Astrocyte (in vitro differentiated cells and primary cell): ENCODE results near the gene GPR42. TPM values are rescaled to one million over a fixed set of nuclear protein-coding genes. Genes with fewer than 3 reads are reported as not detected.

Experiments
- DNase-seq: peaks from one replicate; pipeline ENCODE4 v3.0.0-alpha.2; 2010; ENCODE audit warnings: low read depth
- FAIRE-seq: peaks from 2 replicates; lab custom pipeline; 2011; peaks lifted over from hg19 to GRCh38; lab: Jason Lieb, UNC
- H2AFZ ChIP-seq: 2 replicates; pipeline ENCODE4 v1.6.0; 2012; ENCODE audit warnings: low read depth, low read length, inconsistent platforms
- H3K27ac ChIP-seq: 2 replicates; pipeline ENCODE4 v1.5.1; 2011; ENCODE audit warnings: low read depth, low read length, inconsistent platforms
- H3K27me3 ChIP-seq: 2 replicates; pipeline ENCODE4 v1.6.0; 2011; ENCODE audit warnings: low read length, inconsistent platforms; ENCODE audit not compliant: insufficient read depth
- H3K36me3 ChIP-seq: 2 replicates; pipeline ENCODE4 v1.5.1; 2011; ENCODE audit warnings: low read length, inconsistent platforms; ENCODE audit not compliant: insufficient read depth
- H3K4me1 ChIP-seq: 2 replicates; pipeline ENCODE4 v1.5.1; 2011; ENCODE audit warnings: low read length, inconsistent platforms; ENCODE audit not compliant: insufficient read depth
- H3K4me2 ChIP-seq: 2 replicates; pipeline ENCODE4 v1.6.0; 2012; ENCODE audit warnings: low read length, inconsistent platforms
- H3K4me3 ChIP-seq: 2 replicates; pipeline ENCODE4 v1.5.1; 2011; ENCODE audit warnings: low read depth, mild to moderate bottlenecking, low read length, inconsistent platforms; ENCODE audit not compliant: insufficient read depth
- H3K79me2 ChIP-seq: 2 replicates; pipeline ENCODE4 v1.6.0; 2012; ENCODE audit warnings: mild to moderate bottlenecking, low read length, inconsistent platforms; ENCODE audit not compliant: insufficient read depth
- H3K9ac ChIP-seq: 2 replicates; pipeline ENCODE4 v1.6.0; 2012; ENCODE audit warnings: mild to moderate bottlenecking, low read length, inconsistent platforms
- H3K9me3 ChIP-seq: 2 replicates; pipeline ENCODE4 v1.5.1; 2012; ENCODE audit warnings: low read depth, mild to moderate bottlenecking, low read length, inconsistent platforms; ENCODE audit not compliant: insufficient read depth
- H4K20me1 ChIP-seq: 2 replicates; pipeline ENCODE4 v1.6.0; 2012; ENCODE audit warnings: low read length, inconsistent platforms; ENCODE audit not compliant: insufficient read depth
- H3K27ac Mint-ChIP-seq: one replicate; pipeline ENCODE4 v1.8.0; 2021; ENCODE audit warnings: mild to moderate bottlenecking, mixed read lengths; ENCODE audit not compliant: unreplicated experiment
- H3K27me3 Mint-ChIP-seq: one replicate; pipeline ENCODE4 v1.8.0; 2021; ENCODE audit warnings: low read depth, mixed read lengths; ENCODE audit not compliant: unreplicated experiment
- H3K36me3 Mint-ChIP-seq: one replicate; pipeline ENCODE4 v1.8.0; 2021; ENCODE audit warnings: low read depth, mixed read lengths; ENCODE audit not compliant: unreplicated experiment
- H3K4me1 Mint-ChIP-seq: one replicate; pipeline ENCODE4 v1.8.0; 2021; ENCODE audit warnings: low read depth, mixed read lengths; ENCODE audit not compliant: unreplicated experiment
- H3K4me3 Mint-ChIP-seq: one replicate; pipeline ENCODE4 v1.8.0; 2021; ENCODE audit warnings: mild to moderate bottlenecking, moderate library complexity, mixed read lengths; ENCODE audit not compliant: unreplicated experiment
- H3K9me3 Mint-ChIP-seq: one replicate; pipeline ENCODE4 v1.8.0; 2021; ENCODE audit warnings: mild to moderate bottlenecking, mixed read lengths; ENCODE audit not compliant: unreplicated experiment
- EZH2 ChIP-seq: IDR thresholded peaks from 2 replicates; pipeline ENCODE4 v1.6.1; 2012; ENCODE audit warnings: mild to moderate bottlenecking, low read length, inconsistent platforms; ENCODE audit not compliant: insufficient read depth
- total RNA-seq: library from RNA; stranded (reverse); gene quantifications from 2 replicates; pipeline ENCODE4 v1.2.1, GENCODE V29; 2021
- TF ChIP-seq, protein P1 (sequence below): IDR thresholded peaks from 2 replicates; pipeline ENCODE4 v1.5.1; 2011; ENCODE audit warnings: low read depth, mild to moderate bottlenecking, inconsistent platforms, low read length, moderate library complexity; ENCODE audit not compliant: insufficient read depth

GPR42 gene
- total RNA-seq, 1 donor from 2014 or later: not detected

- no peaks in the 10 kb centered on the region for H3K79me2 ChIP-seq
- H2AFZ ChIP-seq: no peak overlapping the region
- Mint-ChIP-seq H3K4me3 (no peak overlapping the region), H3K9me3 (no peaks in the 10 kb centered on the region), H3K27ac (no peak overlapping the region), H3K27me3 (peaks cover 44% of the 10 kb centered on the region), H3K36me3 (no peaks in the 10 kb centered on the region), H3K4me1 (peaks cover 3% of the 10 kb centered on the region)
- H3K36me3 ChIP-seq: no peaks in the 10 kb centered on the region
- DNase-seq (no peak), FAIRE-seq (no peak)
- no peak overlapping the region for H3K27ac ChIP-seq
- H4K20me1 ChIP-seq: no peaks in the 10 kb centered on the region
- H3K4me1 ChIP-seq: no peaks in the 10 kb centered on the region
- TF ChIP-seq, protein P1, sequence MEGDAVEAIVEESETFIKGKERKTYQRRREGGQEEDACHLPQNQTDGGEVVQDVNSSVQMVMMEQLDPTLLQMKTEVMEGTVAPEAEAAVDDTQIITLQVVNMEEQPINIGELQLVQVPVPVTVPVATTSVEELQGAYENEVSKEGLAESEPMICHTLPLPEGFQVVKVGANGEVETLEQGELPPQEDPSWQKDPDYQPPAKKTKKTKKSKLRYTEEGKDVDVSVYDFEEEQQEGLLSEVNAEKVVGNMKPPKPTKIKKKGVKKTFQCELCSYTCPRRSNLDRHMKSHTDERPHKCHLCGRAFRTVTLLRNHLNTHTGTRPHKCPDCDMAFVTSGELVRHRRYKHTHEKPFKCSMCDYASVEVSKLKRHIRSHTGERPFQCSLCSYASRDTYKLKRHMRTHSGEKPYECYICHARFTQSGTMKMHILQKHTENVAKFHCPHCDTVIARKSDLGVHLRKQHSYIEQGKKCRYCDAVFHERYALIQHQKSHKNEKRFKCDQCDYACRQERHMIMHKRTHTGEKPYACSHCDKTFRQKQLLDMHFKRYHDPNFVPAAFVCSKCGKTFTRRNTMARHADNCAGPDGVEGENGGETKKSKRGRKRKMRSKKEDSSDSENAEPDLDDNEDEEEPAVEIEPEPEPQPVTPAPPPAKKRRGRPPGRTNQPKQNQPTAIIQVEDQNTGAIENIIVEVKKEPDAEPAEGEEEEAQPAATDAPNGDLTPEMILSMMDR: no peak
- no peak for TF ChIP-seq EZH2
- no peaks in the 10 kb centered on the region for H3K9me3 ChIP-seq
- no peak overlapping the region for H3K4me3 ChIP-seq
- H3K9ac ChIP-seq: no peak overlapping the region
- peaks cover 3% of the 10 kb centered on the region for H3K27me3 ChIP-seq
- no peak overlapping the region for H3K4me2 ChIP-seq
Measured at GRCh38 chr19:35350591-35350990, 20.3 kb upstream of the GPR42 start.

DNA sequence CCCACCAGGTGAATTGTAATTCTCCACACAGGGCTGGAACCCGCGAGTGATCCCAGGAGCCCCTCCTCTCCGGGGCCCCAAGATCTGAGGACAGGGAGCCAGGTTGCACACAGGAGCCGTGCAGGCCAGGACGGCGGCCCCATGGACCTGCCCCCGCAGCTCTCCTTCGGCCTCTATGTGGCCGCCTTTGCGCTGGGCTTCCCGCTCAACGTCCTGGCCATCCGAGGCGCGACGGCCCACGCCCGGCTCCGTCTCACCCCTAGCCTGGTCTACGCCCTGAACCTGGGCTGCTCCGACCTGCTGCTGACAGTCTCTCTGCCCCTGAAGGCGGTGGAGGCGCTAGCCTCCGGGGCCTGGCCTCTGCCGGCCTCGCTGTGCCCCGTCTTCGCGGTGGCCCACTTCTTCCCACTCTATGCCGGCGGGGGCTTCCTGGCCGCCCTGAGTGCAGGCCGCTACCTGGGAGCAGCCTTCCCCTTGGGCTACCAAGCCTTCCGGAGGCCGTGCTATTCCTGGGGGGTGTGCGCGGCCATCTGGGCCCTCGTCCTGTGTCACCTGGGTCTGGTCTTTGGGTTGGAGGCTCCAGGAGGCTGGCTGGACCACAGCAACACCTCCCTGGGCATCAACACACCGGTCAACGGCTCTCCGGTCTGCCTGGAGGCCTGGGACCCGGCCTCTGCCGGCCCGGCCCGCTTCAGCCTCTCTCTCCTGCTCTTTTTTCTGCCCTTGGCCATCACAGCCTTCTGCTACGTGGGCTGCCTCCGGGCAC lies 19.3 kb upstream of the GPR42 start:
- H3K27ac Mint-ChIP-seq: no peak overlapping the region
- no peaks in the 10 kb centered on the region for H3K79me2 ChIP-seq
- TF ChIP-seq, protein P1: no peak
- TF ChIP-seq EZH2: no peak
- no peaks in the 10 kb centered on the region for H3K9me3 Mint-ChIP-seq
- H3K9me3 ChIP-seq: no peaks in the 10 kb centered on the region
- H2AFZ ChIP-seq: no peak overlapping the region
- no peak overlapping the region for H3K4me3 ChIP-seq
- no peaks in the 10 kb centered on the region for H3K36me3 ChIP-seq
- peaks cover 43% of the 10 kb centered on the region for H3K27me3 Mint-ChIP-seq
- H3K4me1 ChIP-seq: no peaks in the 10 kb centered on the region
- no peaks in the 10 kb centered on the region for H4K20me1 ChIP-seq
- H3K27ac ChIP-seq: no peak overlapping the region
- H3K4me1 Mint-ChIP-seq: peaks cover 3% of the 10 kb centered on the region
- no peak overlapping the region for H3K4me3 Mint-ChIP-seq
- DNase-seq: no peak
- H3K9ac ChIP-seq: no peak overlapping the region
- H3K36me3 Mint-ChIP-seq: no peaks in the 10 kb centered on the region
- FAIRE-seq: no peak
- H3K4me2 ChIP-seq: no peak overlapping the region
- peaks cover 3% of the 10 kb centered on the region for H3K27me3 ChIP-seq

DNA sequence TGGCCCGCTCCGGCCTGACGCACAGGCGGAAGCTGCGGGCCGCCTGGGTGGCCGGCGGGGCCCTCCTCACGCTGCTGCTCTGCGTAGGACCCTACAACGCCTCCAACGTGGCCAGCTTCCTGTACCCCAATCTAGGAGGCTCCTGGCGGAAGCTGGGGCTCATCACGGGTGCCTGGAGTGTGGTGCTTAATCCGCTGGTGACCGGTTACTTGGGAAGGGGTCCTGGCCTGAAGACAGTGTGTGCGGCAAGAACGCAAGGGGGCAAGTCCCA lies 18.8 kb upstream of the GPR42 start:
- Mint-ChIP-seq H3K9me3 (no peaks in the 10 kb centered on the region), H3K27ac (no peak overlapping the region), H3K4me3 (no peak overlapping the region), H3K27me3 (peaks cover 37% of the 10 kb centered on the region), H3K4me1 (peaks cover 1% of the 10 kb centered on the region), H3K36me3 (no peaks in the 10 kb centered on the region)
- Histone ChIP-seq H3K9me3 (no peaks in the 10 kb centered on the region), H3K79me2 (no peaks in the 10 kb centered on the region), H4K20me1 (no peaks in the 10 kb centered on the region), H3K36me3 (no peaks in the 10 kb centered on the region), H3K4me3 (no peak overlapping the region), H3K4me2 (no peak overlapping the region), H3K27me3 (peaks cover 3% of the 10 kb centered on the region), H3K9ac (no peak overlapping the region), H2AFZ (no peak overlapping the region), H3K27ac (no peak overlapping the region), H3K4me1 (no peaks in the 10 kb centered on the region)
- FAIRE-seq (no peak), DNase-seq (no peak)
- TF ChIP-seq, protein P1: no peak
- no peak for TF ChIP-seq EZH2
